A549 (cell line): ENCODE measurements around the gene ZNF48. TPM values are rescaled to one million over a fixed set of nuclear protein-coding genes. Genes with fewer than 3 reads are reported as not detected.

Experiments
- ATAC-seq, 2 experiments: fragments of 200-7000 bp in 1 of 2; fragments of >200 bp in 1 of 2; cut with Nextera tagmentation in 1 of 2; cut with Tn5 transposase in 1 of 2; 3 replicates each; pipeline versions ENCODE4 v1.8.0 to v1.9.1; 2018 to 2020; ENCODE audit warnings: mild to moderate bottlenecking in 1 of 2, moderate library complexity in 1 of 2
- CTCF ChIA-PET: fragments of 300-600 bp; sonication (Branson Sonifier 250); formaldehyde crosslinking; extraction: SDS; loops from one replicate; lab custom pipeline; 2021; ENCODE audit warnings: antibody characterized with exemption, inconsistent platforms; lab: Yijun Ruan, JAX
- POLR2A ChIA-PET: fragments of 350-600 bp; formaldehyde crosslinking; extraction: SDS; loops from one replicate; lab custom pipeline; 2021; ENCODE audit warnings: antibody characterized with exemption, inconsistent platforms; lab: Yijun Ruan, JAX
- DNase-seq, 2 experiments: peaks; one replicate each; pipeline versions ENCODE4 v3.0.0 to v3.0.0-alpha.2; 2011 to 2016; ENCODE audit warnings: low read depth in 1 of 2, low spot score in 1 of 2
- FAIRE-seq: peaks from 2 replicates; lab custom pipeline; 2011; peaks lifted over from hg19 to GRCh38; lab: Jason Lieb, UNC
- H3K27ac ChIP-seq, 2 experiments: fragments of >200 bp; sonication (Bioruptor Twin); formaldehyde crosslinking; 3 replicates each; pipeline ENCODE4 v1.5.1; 2016 to 2017
- H3K4me1 ChIP-seq: fragments of >200 bp; sonication (Bioruptor Twin); formaldehyde crosslinking; 3 replicates; pipeline ENCODE4 v1.6.1; 2016
- H3K4me2 ChIP-seq: fragments of >200 bp; sonication (Bioruptor Twin); formaldehyde crosslinking; 3 replicates; pipeline ENCODE4 v1.6.1; 2016
- H3K4me3 ChIP-seq: fragments of >200 bp; sonication (Bioruptor Twin); formaldehyde crosslinking; 3 replicates; pipeline ENCODE4 v1.5.1; 2016
- H3K9me3 ChIP-seq: fragments of >200 bp; sonication (Bioruptor Twin); formaldehyde crosslinking; 3 replicates; pipeline ENCODE4 v1.6.1; 2016
- BCL3 ChIP-seq: fragments of >200 bp; sonication (Bioruptor Twin); formaldehyde crosslinking; IDR thresholded peaks from 3 replicates; pipeline ENCODE4 v1.6.1; 2016
- CBX2 ChIP-seq: fragments of 200-600 bp; sonication (generic); IDR thresholded peaks from 2 replicates; pipeline ENCODE4 v1.6.1; 2016; ENCODE audit warnings: low read depth, mild to moderate bottlenecking, borderline replicate concordance
- CTCF ChIP-seq: fragments of >200 bp; sonication (Bioruptor Twin); formaldehyde crosslinking; IDR thresholded peaks from 3 replicates; pipeline ENCODE4 v1.5.1; 2016
- E2F6 ChIP-seq: IDR thresholded peaks from 2 replicates; pipeline ENCODE4 v1.6.1; 2012; ENCODE audit warnings: low read depth, borderline replicate concordance
- ELK1 ChIP-seq: fragments of 150-350 bp; IDR thresholded peaks from 2 replicates; pipeline ENCODE4 v1.6.1; 2014; ENCODE audit warnings: low read depth, mild to moderate bottlenecking, low read length
- EP300 ChIP-seq, 2 experiments: fragments of >200 bp; sonication (Bioruptor Twin); formaldehyde crosslinking; IDR thresholded peaks; 2 replicates in 1 of 2; 3 replicates in 1 of 2; pipeline ENCODE4 v1.6.1; 2016 to 2017
- ESRRA ChIP-seq: fragments of 150-350 bp; IDR thresholded peaks from 2 replicates; pipeline ENCODE4 v1.6.1; 2014; ENCODE audit warnings: mild to moderate bottlenecking, low read length, borderline replicate concordance
- FOSB ChIP-seq: fragments of 250-450 bp; sonication (Bioruptor Pico); IDR thresholded peaks from 2 replicates; pipeline ENCODE4 v1.5.0; 2020; ENCODE audit warnings: mild to moderate bottlenecking, moderate library complexity
- FOSL2 ChIP-seq, 2 experiments: fragments of 450-650 bp in 1 of 2; fragments of >200 bp in 1 of 2; sonication (Bioruptor Twin) in 1 of 2; formaldehyde crosslinking; IDR thresholded peaks; 2 replicates each; pipeline versions ENCODE4 v1.5.0 to v1.6.1; 2016 to 2020; ENCODE audit warnings: mild to moderate bottlenecking in 1 of 2, moderate library complexity in 1 of 2
- GATA3 ChIP-seq: IDR thresholded peaks from 2 replicates; pipeline ENCODE4 v1.6.1; 2012; ENCODE audit warnings: borderline replicate concordance
- HEYL ChIP-seq: fragments of 250-450 bp; sonication (Bioruptor Pico); IDR thresholded peaks from 2 replicates; pipeline ENCODE4 v1.8.0; 2021; ENCODE audit warnings: mild to moderate bottlenecking, moderate library complexity
- HOXB13 ChIP-seq: fragments of 250-450 bp; sonication (Bioruptor Pico); IDR thresholded peaks from 2 replicates; pipeline ENCODE4 v1.5.0; 2020; ENCODE audit warnings: low read depth, mild to moderate bottlenecking, moderate library complexity
- JUN ChIP-seq, 2 experiments: fragments of >200 bp; sonication (Bioruptor Twin); formaldehyde crosslinking; IDR thresholded peaks; 2 replicates in 1 of 2; 3 replicates in 1 of 2; pipeline ENCODE4 v1.6.1; 2016 to 2017
- JUNB ChIP-seq: fragments of >200 bp; sonication (Bioruptor Twin); formaldehyde crosslinking; IDR thresholded peaks from 2 replicates; pipeline ENCODE4 v1.6.1; 2016
- KDM1A ChIP-seq: fragments of 200-600 bp; sonication (generic); IDR thresholded peaks from 2 replicates; pipeline ENCODE4 v1.6.1; 2016; ENCODE audit warnings: low read depth, mild to moderate bottlenecking
- MAZ ChIP-seq: fragments of 150-350 bp; IDR thresholded peaks from 2 replicates; pipeline ENCODE4 v1.6.1; 2014; ENCODE audit warnings: antibody characterized with exemption, low read depth, low read length, borderline replicate concordance
- NPAS2 ChIP-seq: fragments of 250-450 bp; sonication (Bioruptor Pico); IDR thresholded peaks from 2 replicates; pipeline ENCODE4 v1.8.0; 2022; ENCODE audit warnings: mild to moderate bottlenecking, moderate library complexity, borderline replicate concordance
- NR3C1 ChIP-seq: fragments of >200 bp; sonication (Bioruptor Twin); formaldehyde crosslinking; IDR thresholded peaks from 3 replicates; pipeline ENCODE4 v1.6.1; 2017
- PHF8 ChIP-seq: fragments of 200-600 bp; sonication (generic); IDR thresholded peaks from 2 replicates; pipeline ENCODE4 v1.6.1; 2016; ENCODE audit warnings: low read depth, mild to moderate bottlenecking, antibody characterized with exemption, moderate library complexity, borderline replicate concordance
- POLR2A ChIP-seq: IDR thresholded peaks from 2 replicates; pipeline ENCODE4 v1.6.1; 2012; ENCODE audit warnings: mild to moderate bottlenecking, low read length
- SMC3 ChIP-seq: fragments of >200 bp; sonication (Bioruptor Twin); formaldehyde crosslinking; IDR thresholded peaks from 3 replicates; pipeline ENCODE4 v1.6.1; 2018; ENCODE audit warnings: inconsistent platforms
- WGBS: methylation state at CpG from one replicate; pipeline ENCODE4 v1.1.6; 2017; ENCODE audit errors: missing lambda C conversion rate; 5-methylcytosine and 5-hydroxymethylcytosine counted together
- polyA plus RNA-seq, 4 experiments: library from polyadenylated mRNA; depleted of rRNA in 3 of 4; stranded (reverse); fragments of >200 nt; fragmentation: RNase III in 1 of 4; extraction: RNeasy Plus Mini Kit Qiagen cat#74134 plus additional on column Dnase treatment in 1 of 4; gene quantifications; 2 replicates in 3 of 4; 3 replicates in 1 of 4; pipeline ENCODE4 v1.2.3, GENCODE V29; 2011 to 2017

The ZNF48 gene
- polyA plus RNA-seq, 2 of the 4 experiments (the other 2 are of a cell fraction): 9.3 to 10.4 TPM

GRCh38 chr16:30374538-30374937 is 20.7 kb upstream of the ZNF48 start, which contains the start of gene MYL11:
Gene MYL11 (plus strand): TSS chr16:30374802. CDS start chr16:30374858, 56 bp downstream.
- CTCF ChIA-PET: interaction anchor here (1.1 kb wide), 1 partner anchor 8 kb away, joined by 3 read pairs; no protein-coding TSS in a partner anchor
- 84% methylated on average over 6 of the region's 6 CpGs for WGBS
- TF ChIP-seq JUNB (no peak), CBX2 (no peak), SMC3 (no peak), E2F6 (no peak), HOXB13 (CRISPR knock-in tag) (no peak), FOSL2 (IDR thresholded peaks at IDR 0.05) (no peak), FOSL2 (CRISPR knock-in tag; IDR thresholded peaks at IDR 0.05) (no peak), BCL3 (no peak), HEYL (CRISPR knock-in tag) (no peak), NPAS2 (CRISPR knock-in tag) (no peak), ELK1 (no peak), PHF8 (no peak), FOSB (CRISPR knock-in tag) (no peak), EP300 (IDR thresholded peaks at IDR 0.05) (no peak)
- TF ChIP-seq, all 56 proteins: peak for 0
- H3K9me3 ChIP-seq: no peaks in the 10 kb centered on the region
- H3K4me2 ChIP-seq: no peak within 1 kb of the TSS
- no peak for DNase-seq
- peaks cover 18% of the 10 kb centered on the region for H3K4me1 ChIP-seq
- no peak for ATAC-seq
- H3K4me3 ChIP-seq: no peak within 1 kb of the TSS
- H3K27ac ChIP-seq: no peak within 1 kb of the TSS
- no peak for FAIRE-seq
- POLR2A ChIA-PET: no interaction called here

- POLR2A ChIA-PET: no interaction called here
- H3K9me3 ChIP-seq: no peaks in the 10 kb centered on the region
- WGBS: 86% methylated on average over 8 of the region's 8 CpGs
- no peak overlapping the region for H3K4me2 ChIP-seq
- DNase-seq (no peak), FAIRE-seq (no peak), ATAC-seq (no peak)
- H3K27ac ChIP-seq: no peak overlapping the region
- peaks cover 18% of the 10 kb centered on the region for H3K4me1 ChIP-seq
- CTCF ChIA-PET: interaction anchor here (0.6 to 1.6 kb wide), 3 partner anchors 11 to 363 kb away, joined by 3 to 4 read pairs (median 4); no protein-coding TSS in a partner anchor
- no peak overlapping the region for H3K4me3 ChIP-seq
- TF ChIP-seq KDM1A: no peak
- no peak for TF ChIP-seq POLR2A
- TF ChIP-seq JUN (IDR thresholded peaks at IDR 0.05): no peak
- TF ChIP-seq ESRRA: no peak
- TF ChIP-seq MAZ: no peak
- no peak for TF ChIP-seq GATA3
- TF ChIP-seq NR3C1: no peak
- TF ChIP-seq CTCF: no peak
- TF ChIP-seq, all 56 proteins: peak for 0
Observed at GRCh38 chr16:30375864-30376263, 19.4 kb upstream of the ZNF48 start.
